Fibroblast of lung (primary cell): Measurements from ENCODE around the gene DNAJC1.

Experiments used
- EZH2 ChIP-seq: IDR thresholded peaks from 2 replicates; pipeline ENCODE4 v1.5.1; 2012; ENCODE audit warnings: low read length, control low read depth, mild to moderate bottlenecking; ENCODE audit errors: missing control alignments
- TF ChIP-seq, protein P1 (sequence below), 2 donors: IDR thresholded peaks in 1 of 2; conservative IDR thresholded peaks in 1 of 2; 1 replicate in 1 of 2; 2 replicates in 1 of 2; pipeline ENCODE4 v1.5.1; 2011 to 2012; ENCODE audit warnings: low read length in 2 of 2, control low read depth in 1 of 2, inconsistent platforms in 1 of 2, low read depth in 1 of 2, mild to moderate bottlenecking in 1 of 2

DNA sequence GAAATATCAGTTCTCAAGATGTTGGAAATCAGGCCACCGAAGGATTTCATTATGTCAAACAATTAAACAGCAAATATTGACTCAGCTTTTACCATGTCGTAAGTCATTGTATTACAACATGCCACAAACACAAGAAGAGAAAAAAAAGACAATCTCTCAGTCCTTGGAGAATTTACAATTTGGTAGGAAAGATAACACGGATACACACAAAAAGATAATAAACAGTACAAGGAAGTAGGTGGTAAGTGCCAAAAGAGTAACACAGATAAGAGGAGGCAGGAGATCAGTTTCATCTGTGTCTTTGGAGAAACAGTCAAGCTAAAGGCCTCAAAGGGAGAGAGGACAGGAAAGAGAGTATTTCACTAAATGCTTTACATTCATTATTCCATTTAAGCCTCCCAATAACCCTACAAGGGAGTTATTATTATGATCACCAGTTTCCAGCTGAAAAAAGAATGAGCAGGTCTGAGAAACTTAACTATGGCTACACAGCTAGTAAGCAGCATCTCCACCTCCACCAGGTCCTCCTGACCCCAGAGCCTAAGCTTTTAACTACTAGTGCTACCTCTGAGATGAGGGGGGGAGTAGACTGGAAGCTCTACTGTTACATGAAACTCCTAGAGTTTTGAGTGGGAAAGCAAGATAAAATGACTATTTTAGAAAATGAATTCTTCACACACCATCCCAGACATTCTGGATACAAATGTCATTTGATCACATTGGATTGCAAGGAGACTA is 13.9 kb upstream of the DNAJC1 start:
- TF ChIP-seq, protein P1, sequence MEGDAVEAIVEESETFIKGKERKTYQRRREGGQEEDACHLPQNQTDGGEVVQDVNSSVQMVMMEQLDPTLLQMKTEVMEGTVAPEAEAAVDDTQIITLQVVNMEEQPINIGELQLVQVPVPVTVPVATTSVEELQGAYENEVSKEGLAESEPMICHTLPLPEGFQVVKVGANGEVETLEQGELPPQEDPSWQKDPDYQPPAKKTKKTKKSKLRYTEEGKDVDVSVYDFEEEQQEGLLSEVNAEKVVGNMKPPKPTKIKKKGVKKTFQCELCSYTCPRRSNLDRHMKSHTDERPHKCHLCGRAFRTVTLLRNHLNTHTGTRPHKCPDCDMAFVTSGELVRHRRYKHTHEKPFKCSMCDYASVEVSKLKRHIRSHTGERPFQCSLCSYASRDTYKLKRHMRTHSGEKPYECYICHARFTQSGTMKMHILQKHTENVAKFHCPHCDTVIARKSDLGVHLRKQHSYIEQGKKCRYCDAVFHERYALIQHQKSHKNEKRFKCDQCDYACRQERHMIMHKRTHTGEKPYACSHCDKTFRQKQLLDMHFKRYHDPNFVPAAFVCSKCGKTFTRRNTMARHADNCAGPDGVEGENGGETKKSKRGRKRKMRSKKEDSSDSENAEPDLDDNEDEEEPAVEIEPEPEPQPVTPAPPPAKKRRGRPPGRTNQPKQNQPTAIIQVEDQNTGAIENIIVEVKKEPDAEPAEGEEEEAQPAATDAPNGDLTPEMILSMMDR (conservative IDR thresholded peaks at IDR 0.05 in 1 of 2, IDR thresholded peaks at IDR 0.05 in 1 of 2; ENCODE audit: low read depth in 1 of 2, low read length in 2 of 2), result no peak
- no peak for TF ChIP-seq EZH2
